GM18502 (cell line): ENCODE results near the gene RAB3GAP2.
A peak's percentile ranks its signal among the peaks of the same experiment; 100 is the strongest.
"Not testable (repeated sequence)": the region's sequence is repeated elsewhere in the genome, so short reads cannot be mapped to it uniquely, and the experiment has no call there.

Source experiments
- ATAC-seq: cut with Tn5 transposase; IDR thresholded peaks from one replicate; pipeline ENCODE4 v1.9.1; 2021; ENCODE audit warnings: mild to moderate bottlenecking; ENCODE audit not compliant: unreplicated experiment, poor library complexity

RAB3GAP2 gene

DNA sequence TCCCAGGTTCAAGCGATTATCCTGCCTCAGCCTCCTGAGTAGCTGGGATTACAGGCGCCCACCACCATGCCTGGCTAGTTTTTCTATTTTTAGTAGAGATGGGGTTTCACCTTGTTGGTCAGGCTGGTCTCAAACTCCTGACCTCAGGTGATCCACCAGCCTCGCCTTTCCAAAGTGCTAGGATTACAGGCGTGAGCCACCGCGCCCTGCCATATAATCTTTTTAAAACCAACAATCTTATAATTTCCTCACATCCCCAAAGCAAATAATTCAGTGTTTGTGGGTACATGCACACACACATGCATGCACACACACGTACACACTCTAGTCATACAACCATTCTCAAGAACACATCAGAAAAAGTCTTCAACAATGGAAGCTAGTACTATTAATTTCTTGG, 113.7 kb downstream of the RAB3GAP2 start:
- ATAC-seq: not testable (repeated sequence)

DNA sequence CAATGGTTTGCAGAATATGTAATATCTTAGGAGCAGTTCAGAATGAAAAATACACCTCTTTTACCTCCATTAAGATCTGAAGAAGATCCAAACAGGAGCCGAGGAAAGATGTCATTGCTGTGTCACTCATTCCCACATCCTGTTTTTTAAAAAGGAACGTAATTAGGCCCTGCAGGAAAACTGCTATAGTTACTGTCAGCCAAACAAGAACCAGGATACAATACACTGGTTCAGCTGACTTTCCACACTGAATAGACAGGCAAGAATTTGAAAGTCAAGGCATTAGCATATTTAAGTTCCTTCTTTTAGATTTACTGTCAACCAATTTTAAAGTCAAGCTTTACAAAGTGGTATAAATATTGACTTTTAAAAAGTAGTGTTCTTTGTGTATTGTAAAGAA, 114.5 kb downstream of the RAB3GAP2 start:
- no peak for ATAC-seq

DNA sequence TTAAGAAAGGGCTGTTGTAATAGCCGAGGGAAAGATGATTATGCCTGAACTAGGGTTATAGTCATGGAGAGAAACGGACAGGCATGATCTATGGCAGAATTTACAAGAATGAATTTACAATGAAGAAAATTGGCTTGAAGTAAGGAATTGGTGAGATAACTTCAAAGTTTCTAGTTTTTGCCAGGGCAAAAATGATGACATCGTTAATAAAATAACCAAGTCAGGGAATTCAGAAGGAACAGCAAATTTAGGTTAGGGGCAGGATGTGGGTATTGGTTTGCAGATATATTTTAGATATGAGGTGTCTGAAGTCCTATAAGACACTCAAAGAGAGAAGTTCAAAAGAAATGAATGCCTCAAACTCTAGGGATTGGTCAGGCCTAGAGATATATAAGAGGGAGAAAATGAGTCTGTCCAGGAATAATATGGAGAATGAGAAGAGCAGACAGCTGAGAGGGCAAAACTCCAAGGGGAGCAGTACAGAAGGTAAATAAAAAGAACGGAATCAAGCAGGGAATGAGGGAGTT, 115.6 kb downstream of the RAB3GAP2 start:
- ATAC-seq: no peak

DNA sequence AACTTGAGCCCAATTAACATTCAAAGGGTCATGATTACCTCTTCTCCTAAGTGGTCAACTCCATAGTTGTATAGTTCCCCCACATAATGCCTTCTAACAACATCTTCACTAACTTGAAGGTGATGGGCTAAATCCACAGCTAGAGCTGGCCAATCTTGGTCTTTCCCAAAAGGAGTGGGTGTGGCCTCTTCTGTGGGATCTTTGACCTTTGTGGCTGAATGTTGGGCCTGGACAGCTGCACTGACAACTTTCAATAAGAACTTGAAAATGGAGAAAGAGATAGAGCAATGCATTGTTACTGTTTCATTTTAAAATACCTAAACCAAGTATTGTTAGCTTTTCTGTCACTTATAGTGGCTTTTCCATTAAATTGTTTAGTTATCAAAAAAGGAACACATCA, 119.1 kb downstream of the RAB3GAP2 start:
- no peak for ATAC-seq

DNA sequence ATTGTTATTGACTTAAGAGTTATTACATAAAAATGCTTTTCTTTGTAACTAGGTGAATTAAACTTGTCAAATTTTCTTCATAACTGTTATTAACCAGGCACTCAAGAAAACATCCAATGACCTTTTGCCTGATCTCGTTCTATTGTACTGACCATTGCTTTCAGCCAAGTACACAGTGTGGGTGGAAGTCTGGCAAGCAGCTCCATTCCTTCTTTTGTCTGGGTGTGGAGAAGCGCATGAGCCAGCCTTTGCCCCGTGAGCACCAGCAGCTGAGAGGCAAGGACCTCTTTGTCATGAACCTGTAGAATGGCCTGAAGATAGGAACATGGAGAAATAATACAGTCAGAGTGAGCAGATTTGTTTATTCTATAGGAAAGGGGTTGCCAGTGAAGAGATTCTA, 120.8 kb downstream of the RAB3GAP2 start:
- ATAC-seq: no peak

DNA sequence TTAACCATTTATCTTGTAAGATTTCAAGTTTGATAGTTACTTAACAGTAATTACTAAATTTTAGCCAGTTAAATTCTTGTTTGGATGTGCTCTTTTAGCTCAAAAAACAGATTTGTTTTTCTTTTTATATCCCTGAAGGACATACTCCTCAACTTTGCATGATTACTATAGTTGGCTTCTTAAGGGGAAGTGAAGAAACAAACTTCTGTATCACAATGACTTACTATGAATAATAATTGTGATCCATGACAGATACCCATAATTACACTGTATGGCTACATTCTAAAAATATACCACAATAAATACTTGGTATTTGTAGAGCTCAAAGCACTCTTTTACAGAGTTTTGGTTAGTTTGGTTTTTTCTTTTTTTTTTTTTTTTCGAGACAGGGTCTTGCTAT, 122.5 kb downstream of the RAB3GAP2 start:
- ATAC-seq: peak; percentile 84

DNA sequence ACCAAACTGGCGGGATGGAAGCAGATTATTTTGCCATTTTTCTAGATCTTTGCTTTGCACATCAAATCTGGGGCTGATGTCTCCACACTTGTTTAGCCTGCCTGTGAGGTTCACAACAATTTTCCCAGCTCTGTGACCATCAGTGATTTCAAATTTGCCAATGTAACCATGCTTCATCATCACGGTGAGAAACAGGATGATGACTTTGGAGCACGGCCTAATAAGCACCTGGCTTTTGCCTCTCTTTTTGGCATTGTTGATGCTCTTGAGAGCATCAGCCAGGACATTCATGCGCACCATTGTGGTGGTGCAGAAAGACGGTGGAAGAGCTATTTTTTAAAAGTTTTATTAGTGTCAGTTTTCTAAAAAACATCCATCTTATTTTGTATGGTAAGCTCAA, 128.2 kb downstream of the RAB3GAP2 start:
- no peak for ATAC-seq

DNA sequence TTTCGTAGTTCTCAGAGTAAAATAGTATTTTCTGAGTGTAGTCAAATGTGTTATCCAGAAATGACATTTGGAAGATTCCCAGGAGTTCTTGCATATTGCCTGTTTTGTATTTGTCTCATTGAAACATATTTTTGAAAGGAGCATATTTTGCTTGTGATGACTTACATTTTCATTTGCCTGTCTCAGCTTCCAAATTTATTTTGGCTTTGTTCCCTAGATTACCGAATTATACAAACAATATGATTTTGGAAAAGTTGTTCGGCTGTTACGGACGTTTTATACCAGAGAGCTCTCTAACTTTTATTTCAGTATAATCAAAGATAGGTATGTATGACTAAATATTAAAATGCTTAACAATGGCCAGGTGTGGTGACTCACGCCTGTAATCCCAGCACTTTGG, 132.3 kb downstream of the RAB3GAP2 start:
- ATAC-seq: no peak

DNA sequence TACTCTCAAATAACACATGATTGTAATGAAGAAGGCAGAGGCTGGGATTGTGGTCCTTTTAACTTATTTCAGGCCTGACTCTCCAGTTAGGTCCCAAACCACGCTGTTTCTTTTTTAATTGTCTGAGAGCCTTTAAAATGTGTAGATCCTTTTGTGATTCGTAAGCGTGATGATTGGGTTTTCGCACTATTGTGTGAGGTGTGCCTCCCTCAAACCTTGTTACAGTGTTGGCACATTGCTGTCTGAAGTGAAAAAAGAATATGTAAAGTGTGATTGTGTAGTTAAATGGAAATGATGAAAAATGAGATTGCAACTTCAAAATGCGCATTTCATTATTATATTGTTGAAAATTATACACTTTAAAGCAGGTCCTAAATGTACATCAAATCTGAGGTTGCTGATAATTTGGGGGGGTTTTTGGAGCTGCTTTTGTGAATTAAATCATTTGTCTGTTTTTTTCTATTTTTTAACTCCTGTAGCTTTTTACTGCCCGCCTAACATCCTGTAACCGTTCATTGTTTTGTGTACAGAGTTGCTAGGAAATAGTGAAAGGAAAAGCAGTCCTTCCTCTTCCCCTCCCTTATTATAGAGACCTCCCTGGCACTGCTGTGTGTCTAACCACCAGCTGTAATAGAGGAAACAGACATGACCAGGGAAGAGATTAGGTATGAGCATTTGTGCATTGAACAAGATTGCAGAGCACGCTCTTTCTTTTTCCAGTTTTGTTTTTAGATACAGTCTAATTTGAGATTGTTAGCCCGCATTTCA, 135.1 kb downstream of the RAB3GAP2 start:
- no peak for ATAC-seq

DNA sequence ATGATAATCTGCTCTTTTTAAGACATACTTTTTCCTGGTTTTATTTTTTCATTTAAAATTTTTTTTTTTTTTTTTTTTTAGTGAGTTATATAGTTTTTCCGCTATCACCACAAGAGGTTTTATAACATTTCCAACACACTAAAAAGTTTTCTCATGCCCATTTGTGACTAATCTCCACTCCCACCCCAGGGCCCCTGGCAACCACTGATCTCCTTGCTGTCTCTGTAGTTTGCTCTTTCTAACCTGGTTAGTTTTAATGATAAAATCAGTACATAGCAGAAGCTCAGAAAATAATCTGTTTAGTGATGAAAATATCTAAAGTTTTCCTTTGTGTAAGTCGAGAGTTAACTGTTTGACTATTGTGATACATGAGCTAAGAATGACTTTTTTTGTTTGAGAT, 136.5 kb downstream of the RAB3GAP2 start:
- no peak for ATAC-seq

DNA sequence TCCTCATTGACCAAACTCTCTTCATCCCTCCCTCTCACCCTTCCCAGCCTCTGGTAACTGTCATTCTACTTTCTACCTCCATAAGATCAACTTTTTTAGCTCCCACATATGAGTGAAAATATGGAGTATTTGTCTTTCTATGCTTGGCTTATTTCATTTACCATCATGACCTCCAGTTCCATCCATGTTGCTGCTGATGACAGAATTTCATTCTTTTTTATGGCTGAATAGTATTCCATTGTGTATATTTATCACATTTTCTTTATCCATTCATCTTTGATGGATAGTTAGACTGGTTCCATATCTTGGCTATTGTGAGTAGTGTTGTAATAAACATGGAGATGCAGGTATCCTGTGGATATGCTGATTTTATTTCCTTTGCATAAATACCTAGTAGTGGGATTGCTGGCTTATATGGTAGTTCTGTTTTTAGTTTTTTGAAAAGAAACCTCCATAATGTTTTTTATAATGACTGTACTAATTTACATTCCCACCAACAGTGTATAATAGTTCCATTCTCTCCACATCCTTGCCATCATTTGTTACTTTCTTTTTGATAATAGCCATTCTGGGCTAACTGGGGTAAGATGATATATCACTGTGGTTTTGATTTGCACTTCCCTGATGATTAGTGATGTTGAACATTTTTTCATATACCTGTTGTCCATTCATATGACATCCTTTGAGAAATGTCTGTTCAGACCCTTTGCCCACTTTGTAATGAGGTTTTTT, 142.6 kb downstream of the RAB3GAP2 start:
- ATAC-seq: no peak

DNA sequence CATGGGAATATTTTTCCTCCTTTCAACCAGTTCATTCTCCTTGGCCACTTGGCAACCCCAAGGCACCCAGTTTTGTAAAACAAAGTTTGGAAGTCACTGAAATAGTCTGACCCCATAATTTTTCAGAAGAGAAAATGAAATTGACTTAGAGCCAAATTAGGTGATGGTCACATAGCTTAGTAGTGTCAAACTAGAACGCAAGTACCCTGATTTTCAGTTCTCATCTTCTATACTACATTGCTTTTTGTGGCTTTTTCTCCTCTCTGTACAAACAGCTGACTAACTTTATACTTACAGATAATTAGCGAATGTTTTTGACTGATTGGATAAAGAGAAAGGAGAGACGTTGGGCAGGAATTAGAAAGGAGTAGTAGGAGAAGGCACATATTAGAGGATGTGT, 145.2 kb downstream of the RAB3GAP2 start:
- no peak for ATAC-seq

DNA sequence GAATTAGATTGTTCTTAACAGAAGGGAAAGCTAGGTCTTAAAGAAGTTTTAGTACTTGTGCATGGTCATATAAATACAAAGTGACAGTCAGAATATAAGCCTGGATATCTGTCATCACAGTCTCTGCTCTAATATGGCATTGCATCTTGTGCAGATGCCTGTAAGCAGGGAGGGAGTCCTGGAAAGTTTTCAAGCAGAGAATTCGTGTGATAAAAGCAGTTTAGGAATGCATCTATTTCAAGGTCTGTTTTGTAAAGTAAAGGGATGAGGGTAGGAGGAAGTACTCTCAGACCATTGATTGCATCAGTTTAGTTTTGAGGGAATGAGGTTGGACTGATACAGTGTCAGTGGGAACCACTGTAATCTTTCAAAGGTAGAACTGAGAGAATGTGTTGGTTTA, 147.7 kb downstream of the RAB3GAP2 start:
- no peak for ATAC-seq

DNA sequence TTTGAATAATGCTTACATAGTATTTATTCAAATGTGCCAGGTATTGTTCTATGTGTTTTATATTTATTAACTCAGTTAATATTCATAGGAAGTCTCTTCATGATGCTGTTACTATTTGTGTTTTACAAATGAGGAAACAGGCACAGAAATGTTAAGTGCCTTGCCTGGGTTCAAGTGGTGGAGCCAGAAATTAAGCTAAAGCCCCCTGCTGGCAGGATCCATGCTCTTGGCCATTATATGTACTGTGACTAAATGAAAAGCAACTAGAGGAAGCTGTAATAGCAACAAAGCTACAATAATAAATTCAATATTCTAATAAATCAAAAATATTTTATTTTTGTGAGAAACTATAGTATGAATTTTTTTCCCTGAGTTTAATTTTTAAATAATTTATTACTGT, 148.4 kb downstream of the RAB3GAP2 start:
- no peak for ATAC-seq

DNA sequence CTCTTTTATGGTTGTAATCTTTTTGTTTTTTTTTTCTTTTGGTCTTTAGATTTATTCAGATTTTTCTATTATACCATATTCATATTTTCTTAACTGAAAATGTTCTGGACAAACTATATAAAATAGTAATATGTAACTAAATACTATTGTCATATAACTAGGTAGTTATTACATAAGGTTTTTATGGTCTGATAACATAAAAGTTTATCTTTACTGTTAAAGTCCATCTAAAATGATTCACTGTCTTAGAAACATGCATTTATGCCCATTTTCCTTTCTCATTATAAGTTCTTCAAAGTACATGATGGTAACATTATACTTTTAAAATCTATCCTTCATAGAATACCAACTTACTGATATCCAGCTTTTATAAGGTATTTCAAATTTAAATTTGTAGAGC, 149.2 kb downstream of the RAB3GAP2 start:
- ATAC-seq: no peak

DNA sequence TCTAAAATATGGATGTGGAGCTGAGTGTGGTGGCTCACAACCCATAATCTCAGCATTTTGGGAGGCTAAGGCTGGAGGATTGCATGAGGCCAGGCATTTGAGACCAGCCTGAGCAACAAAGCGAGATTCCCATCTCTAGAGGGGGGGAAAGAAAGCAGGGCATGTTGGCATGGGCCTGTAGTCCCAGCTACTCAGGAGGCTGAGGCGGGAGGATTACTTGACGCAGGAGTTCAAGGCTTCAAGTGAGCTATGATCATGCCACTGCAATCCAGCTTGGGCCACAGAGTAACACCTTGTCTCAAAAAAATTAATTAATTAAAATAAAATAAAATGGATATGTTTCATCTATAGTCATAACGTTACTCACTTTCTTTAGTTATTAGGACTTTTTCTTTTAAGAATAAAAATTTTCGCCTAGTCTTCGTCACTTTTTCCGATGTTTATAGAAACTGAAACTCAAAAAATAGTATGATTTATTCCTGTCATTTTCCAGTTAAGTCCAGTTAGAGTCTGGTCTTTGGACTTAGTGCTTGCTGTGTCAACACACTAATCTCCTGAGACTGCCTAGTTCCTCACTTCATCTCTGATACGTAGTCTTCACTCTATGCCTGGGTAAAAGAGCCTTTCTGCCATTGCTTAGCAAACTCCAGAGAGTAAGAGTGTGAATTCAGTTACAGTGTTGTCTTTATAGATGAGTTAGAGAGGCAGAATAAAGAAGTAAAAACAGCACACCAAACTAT, 150.3 kb downstream of the RAB3GAP2 start:
- no peak for ATAC-seq

DNA sequence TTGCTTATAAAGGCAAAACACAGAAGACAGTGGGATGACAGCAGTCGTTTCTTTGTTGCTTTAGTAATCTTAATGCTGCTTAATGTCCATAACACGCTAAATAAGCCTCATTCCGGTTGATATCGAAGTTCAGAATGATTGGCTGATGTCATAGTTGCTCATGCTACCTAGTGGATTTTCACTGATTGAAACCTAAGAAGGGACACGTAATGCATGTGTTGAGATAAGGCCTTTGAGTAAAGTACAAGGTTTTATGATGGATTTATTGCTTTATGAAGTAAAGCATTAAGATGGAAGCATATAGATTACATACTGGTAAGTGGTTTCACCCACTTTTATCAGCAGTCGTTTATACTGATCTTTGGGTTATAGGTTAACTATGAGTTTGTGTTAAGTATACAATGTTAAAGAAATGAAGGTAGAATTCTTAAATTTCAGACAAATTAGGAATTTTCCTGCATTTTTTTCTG, 153.2 kb downstream of the RAB3GAP2 start:
- ATAC-seq: no peak

DNA sequence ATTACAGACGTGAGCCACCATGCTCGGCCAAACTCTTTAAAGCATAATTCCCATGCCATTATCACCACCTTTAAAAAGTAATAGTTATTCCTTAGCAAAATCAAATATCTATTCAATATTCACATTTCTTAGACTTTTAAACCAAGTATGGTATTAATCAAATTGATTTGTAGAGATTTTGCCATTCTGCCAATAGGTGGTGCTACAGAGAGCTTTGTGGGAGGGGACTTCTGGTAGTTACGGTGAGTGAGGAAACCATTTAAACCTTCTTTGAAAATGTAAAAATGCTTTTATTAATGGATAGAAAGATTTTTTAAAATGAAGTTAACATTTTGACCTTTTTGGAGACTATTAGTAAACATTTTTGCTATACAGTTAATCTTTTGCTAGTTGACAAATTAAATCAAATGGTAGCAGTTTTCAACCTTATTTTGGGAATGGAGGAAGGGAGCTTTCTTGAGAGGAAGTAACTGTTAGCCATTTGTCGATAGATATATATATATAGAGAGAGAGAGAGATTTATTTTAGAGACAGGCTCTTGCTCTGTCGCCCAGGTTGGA, 159.0 kb downstream of the RAB3GAP2 start:
- peak; percentile 66 for ATAC-seq

DNA sequence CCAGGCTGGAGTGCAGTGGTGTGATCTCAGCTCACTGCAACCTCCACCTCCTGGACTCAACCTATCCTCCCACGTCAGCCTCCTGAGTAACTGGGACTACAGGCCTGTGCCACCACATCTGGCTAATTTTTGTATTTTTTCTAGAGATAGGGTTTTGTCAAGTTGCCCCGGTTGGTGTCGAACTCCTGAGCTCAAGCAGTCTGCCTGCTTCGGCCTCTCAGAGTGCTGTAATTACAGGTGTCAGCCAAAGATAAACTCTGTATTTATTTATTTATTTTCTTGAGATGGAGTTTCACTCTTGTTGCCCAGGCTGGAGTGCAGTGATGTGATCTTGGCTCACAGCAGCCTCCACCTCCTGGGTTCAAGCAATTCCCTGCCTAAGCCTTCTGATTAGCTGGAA, 159.7 kb downstream of the RAB3GAP2 start:
- not testable (repeated sequence) for ATAC-seq

DNA sequence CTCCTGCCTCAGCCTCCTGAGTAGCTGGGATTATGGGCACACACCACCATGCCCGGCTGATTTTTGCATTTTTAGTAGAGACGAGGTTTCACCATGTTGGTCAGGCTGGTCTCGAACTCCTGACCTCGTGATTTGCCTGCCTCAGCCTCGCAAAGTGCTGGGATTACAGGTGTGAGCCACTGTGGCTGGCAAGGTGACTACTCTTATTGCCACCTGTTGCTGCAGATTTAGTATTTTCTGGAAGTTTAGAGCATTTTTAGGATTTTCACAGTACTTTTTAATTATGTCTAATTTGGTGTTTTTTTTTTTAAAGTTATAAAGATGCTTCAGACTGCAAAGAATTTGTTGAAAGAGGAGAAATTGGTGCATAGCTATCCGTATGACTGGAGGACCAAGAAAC, 161.8 kb downstream of the RAB3GAP2 start:
- ATAC-seq: not testable (repeated sequence)

DNA sequence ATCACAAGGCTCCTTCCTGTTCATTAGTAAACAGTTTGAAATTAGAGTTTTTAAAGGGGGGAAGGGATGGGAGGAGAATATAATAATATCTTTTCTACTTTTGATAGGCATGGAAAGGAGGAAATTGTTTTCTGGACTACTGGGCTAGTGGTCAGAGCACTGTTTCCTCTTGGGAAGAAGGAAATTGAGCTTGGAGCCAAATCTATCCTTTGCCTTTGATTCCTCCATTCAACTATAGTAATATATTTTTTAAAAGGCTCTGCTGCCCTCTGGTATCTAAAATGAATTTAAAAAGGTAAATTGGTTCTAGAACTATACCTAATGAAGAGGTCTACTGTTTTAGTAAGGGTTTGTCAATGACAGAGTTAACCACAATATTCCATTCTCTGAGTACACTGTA, 172.4 kb downstream of the RAB3GAP2 start:
- no peak for ATAC-seq
